ENCODE measurements around the gene FAM199X.

FAM199X gene

DNA sequence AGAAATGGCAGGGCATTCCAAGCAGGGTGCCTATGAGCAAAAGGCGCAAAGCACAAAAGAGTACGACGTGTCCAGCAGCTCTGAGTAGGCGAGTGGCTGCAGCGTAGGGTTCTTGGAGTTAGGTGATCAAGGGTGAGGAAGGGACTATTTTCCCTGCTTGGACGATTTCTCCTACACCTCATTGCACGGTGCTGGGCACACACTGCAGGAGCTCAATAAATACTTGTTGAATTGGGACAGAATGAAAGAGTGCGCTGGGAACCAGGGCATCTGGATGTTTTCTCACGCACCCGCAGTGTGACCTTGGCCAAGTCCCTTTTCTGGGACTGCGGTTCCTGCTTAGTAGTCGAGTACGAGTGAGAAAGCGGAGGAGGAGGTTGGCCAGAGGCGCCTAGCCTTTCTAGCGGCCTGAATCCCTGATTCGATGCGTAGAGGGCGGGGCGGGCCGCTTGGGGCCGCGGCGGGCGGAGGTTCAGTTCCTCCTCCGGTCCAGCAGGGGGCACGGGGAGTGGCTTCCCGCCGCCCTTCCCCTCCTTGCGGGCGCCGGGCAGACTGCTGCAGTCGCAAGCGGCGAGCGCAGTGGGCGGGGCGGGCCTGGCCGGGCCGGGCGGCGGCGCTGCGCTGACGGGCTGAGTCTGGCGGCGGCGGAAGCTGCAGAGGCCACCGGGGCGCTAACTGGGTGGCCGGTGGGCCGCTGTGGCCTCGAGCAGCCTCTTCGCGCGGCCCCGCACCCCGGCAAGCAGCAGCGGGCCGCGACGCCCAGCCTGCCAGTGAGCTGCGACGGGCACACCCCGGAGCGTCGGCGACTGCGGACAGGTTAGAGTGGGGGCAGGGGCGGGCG is at the start of gene FAM199X:
Gene FAM199X, plus strand, starts transcription at position 560 of the 841 bp plus-strand sequence. CDS start 333 bp downstream, outside the sequence.
- DNase-seq (ENCODE audit: low read depth): peak; percentile 75

DNA sequence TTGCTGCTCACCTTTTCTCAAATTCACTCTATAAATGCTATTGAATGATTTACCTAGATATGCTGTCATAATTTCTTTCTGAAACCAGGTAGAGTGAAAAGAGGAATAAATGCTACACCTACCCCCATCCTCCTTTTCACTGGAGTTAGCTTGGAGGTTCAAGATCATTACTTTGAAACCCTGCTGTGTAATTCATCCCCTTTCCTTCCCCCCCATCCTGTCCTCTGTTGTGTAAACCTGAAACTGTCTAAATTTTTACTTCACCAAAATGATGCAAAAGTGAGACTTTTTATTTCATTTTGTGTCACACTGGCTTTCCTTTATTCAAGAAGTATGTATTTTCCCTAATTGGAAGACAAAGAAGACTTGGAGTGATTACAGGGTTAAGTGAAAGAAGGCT is 48.5 kb upstream of the FAM199X start:
- no peak for DNase-seq (ENCODE audit: low read depth)

- DNase-seq (ENCODE audit: low read depth): no peak
Observed at GRCh38 chrX:104118765-104119164, 47.5 kb upstream of the FAM199X start.

DNA sequence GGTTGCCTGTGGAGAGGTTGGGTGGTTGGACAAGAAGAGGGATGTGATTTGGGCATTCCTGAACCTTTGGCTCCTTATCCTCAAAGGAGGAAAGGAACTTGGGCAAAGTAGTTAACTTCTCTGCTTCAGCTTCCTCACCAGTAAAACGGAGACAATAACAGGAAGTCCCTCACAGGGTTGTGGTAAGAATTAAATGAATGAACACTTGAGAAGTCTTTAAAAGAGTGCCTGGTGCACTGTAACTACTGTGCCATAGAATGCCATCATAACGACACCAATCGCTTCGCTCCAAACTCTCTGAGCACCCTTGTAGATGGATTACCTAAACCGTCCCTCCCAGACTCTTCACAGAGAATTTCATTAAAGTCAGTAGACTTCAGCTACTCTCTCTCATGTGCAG is 43.4 kb upstream of the FAM199X start:
- no peak for DNase-seq (ENCODE audit: low read depth)

GRCh38 chrX:104126856-104127255 is 39.4 kb upstream of the FAM199X start:
- no peak for DNase-seq (ENCODE audit: low read depth)

GRCh38 chrX:104130808-104131207 is 35.4 kb upstream of the FAM199X start:
- no peak for DNase-seq (ENCODE audit: low read depth)

DNA sequence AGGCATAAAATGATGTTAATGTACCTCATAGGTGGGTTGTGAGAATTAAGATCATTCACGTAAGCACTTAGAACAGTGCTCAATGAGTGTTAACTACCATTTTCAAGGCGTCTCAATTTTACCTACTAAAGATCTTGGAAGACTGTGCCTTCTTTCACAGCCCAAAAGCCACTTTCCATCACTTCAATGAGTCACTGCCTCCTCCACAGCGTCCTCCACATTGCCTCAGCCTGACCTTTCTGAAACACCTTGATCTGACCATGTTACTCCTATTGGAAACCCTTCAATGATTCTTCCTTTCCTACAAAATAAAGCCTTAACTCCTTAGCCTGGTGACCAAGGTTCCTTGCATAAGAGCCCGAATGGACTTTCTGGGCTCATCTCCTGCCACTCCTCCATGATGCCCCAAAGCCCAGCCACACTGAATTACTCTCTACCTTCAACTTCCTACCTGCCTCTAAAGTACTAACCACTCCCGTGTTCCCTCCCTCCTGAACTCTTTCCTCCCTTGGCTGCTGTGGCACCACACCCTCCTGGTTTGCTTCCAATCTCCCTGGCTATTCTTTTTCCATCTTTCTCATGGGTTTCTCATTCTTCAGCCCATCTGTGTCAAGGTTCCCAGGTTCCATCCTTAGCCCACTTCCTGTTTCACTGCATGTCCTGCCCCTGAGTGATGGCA is 31.5 kb upstream of the FAM199X start:
- no peak for DNase-seq (ENCODE audit: low read depth)

DNA sequence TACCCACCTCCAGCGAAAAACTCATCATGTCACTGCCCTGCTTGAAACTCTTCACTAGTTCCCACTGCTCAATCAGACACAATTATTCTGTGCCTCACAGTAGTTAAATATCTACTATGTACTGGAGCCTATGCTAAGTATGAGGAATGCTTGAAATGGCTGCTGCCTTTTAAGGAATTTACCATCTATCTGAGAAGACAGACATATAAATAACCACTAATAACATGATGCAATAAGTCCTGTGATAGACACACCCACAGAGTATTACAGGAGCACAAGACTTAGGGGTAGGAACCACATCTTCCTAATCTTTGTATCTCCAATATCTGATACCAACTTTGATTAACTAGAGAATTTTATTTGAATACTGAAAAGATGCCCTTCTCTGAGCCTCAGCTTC is 30.6 kb upstream of the FAM199X start:
- DNase-seq (ENCODE audit: low read depth): no peak

DNA sequence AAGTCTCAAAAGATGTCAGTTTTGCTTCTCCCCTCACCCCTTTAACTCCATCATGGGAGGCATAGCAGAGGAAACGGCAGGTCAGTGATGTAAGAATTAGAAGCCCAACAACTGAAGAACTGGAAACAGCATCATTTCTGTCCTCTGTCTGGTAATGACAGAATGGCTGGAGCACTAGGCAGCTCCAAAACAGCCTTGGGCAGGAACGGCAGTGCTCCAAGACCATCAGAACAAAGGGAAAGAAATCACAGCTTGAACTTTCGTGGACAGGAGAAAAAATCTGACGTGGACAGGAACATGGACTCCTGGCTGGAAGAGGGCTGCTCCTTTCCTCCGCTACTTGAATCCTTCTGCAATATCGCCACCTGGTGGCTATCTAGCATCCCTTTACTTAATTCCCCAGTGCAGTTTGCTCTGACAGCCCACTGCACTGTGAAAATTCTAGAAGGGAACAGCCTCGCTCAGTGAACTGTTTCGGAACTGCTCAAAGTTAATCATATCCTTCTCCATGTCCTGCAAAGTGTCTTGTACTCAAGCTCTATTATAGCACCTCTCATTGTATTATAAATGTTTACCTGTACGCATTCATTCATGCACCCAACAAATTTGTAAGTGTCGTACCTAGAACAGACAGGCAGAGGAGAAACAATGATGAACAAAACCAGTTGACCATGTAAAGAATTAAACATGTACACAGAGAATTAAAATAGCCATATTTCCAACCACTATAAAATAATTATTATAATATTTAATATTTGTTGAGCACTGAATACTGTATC is 29.8 kb upstream of the FAM199X start:
- peak; percentile 6 for DNase-seq (ENCODE audit: low read depth)

DNA sequence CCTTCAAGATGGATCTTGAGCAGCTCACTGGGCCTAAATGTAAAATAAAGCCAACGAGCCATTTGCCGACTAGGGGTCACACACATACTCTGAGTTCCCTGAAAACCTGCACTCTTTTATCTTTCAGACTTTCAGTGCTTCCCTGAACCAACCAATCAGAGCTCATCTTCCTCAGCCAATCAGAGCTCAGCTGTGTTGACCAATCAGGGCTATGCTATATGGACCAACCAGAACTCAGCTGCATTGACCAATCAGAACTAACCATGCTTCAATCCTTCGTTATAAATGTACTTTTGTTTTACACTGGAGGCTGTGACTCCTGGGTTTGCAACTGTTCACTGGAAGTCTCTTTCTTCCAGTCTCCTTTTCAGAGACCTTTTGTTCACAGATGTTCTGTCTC is 28.8 kb upstream of the FAM199X start:
- DNase-seq (ENCODE audit: low read depth): no peak

DNA sequence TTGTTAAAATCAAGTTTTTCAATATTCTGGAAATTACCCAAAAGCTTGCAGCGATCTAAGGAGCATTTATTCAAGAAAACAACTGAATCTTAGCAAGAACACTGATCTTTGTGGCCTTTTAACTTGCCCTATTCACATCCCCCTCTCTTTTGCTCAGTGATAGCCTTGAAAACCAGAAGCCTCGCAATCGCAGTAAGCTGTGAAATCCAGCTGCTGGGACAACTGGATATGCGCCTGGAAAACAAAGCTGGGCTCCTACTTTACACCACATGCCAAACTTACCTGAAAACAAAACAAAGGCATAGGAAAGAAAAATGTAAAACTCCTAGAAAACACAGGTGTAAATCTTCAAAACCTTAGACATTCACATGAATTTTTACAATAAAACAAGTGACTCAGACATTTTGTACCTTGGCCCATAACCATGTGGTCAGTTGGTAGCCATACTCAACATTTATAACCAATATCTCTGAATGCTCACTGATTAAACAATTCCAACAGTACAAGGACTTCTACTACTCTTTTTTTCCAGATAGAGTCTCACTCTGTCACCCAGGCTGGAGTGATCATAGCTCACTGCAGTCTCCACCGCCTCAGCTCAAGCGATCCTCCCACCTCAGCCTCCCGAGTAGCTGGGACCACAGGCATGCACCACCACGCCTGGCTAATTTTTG is 25.0 kb upstream of the FAM199X start:
- no peak for DNase-seq (ENCODE audit: low read depth)

- no peak for DNase-seq (ENCODE audit: low read depth)
Observed at GRCh38 chrX:104151037-104151436, 15.2 kb upstream of the FAM199X start.

- DNase-seq (ENCODE audit: low read depth): peak; percentile 55
Observed at GRCh38 chrX:104156630-104157529, 9.4 kb upstream of the FAM199X start, which contains the start of gene SLC25A53. TSS of gene SLC25A53 (minus strand) at chrX:104157009. CDS start at chrX:104105257, 51,752 bp downstream.

DNA sequence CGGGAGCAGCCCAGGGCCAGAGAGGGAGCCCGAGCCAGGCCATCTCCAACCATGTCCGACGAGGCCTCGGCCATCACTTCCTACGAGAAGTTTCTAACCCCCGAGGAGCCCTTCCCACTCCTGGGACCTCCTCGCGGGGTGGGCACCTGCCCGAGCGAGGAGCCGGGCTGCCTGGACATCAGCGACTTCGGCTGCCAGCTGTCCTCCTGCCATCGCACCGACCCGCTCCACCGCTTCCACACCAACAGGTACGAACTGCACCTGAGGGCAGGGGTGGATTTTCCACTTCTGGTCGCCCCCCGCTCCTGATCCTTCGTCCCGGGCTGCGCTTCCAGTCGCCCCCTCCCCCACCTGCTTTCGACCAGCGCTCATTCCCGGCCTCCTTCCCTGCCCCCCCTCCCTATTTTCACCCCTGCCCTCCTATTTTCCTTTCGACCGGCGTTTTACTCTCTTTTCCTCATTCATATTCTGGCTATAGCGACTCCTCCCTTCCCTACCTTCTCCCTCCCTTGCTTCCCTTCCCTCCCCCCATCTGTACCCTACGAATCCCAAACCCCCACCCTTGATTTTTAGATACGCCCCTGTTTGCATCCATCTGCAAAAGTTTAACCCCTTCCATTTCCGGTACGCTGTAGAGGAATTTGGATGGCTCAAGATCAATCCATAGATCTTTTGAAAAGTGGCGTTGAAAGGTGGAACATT is 633 bp downstream of the FAM199X start:
- no peak for DNase-seq (ENCODE audit: low read depth)

DNA sequence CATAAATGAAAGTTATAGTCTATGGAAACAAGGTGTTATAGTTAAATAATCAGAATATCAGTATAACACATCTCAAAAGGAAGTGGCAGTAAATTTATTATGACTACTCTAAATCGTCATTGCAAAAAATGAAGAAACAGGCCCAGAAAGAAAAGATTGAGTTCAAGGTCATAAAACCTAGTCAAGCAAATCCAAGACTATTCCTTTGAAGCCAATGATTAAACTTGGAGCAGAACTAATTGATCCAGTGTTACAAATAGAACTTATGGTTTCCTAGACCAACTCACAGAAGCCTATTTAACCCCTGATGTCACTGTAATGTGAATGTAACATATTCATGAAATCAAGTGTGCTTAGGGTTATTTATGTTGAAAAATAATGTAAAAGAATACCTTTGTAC is 1.9 kb downstream of the FAM199X start:
- no peak for DNase-seq (ENCODE audit: low read depth)

- no peak for DNase-seq (ENCODE audit: low read depth)
Observed at GRCh38 chrX:104172121-104172520, 5.9 kb downstream of the FAM199X start.

DNA sequence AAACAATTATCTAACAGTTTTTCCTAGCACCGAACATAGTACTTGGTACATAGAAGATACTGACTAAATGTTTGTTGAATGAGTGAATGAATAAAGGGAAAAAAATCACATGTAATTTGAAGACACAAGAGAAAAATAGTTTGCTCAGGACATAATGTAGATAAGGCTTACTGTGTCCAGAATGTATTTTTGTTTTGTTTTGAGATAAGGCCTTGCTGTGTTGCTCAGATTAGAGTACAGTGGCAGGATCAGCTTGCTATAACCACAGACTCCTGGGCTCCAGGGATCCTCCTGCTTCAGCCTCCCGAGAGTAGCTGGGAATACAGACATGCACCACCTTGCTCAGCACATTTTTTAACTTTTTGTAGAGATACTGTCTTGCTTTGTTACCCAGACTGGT is 6.5 kb downstream of the FAM199X start:
- DNase-seq (ENCODE audit: low read depth): no peak

DNA sequence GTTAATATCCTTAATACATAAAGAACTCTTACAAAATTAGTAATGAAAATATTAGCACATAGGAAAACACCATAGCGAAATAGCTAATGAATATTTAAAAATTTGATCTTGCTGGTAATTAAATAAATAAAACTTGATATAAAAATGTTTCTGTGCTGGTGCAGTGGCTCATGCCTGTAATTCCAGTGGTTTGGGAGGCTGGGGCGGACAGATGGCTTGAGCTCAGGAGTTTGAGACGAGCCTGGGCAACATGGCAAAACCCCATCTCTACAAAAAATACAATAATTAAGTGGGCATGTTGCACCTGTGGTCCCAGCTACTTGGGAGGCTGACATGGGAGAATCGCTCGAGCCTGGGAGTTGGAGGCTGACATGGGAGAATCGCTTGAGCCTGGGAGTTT is 7.6 kb downstream of the FAM199X start:
- no peak for DNase-seq (ENCODE audit: low read depth)

- DNase-seq (ENCODE audit: low read depth): no peak
Observed at GRCh38 chrX:104183685-104184084, 17.4 kb downstream of the FAM199X start.

GRCh38 chrX:104187931-104188330 is 21.7 kb downstream of the FAM199X start:
- DNase-seq (ENCODE audit: low read depth): no peak
